Fibroblast of mammary gland (primary cell): ENCODE measurements around the gene KLF12.

ENCODE experiments used
- DNase-seq: peaks from one replicate; pipeline ENCODE4 v3.0.0-alpha.2; 2010; ENCODE audit warnings: low read depth
- H3K4me3 ChIP-seq: 2 replicates; pipeline ENCODE4 v1.5.1; 2011; ENCODE audit warnings: low read depth, mild to moderate bottlenecking, low read length, moderate library complexity; ENCODE audit not compliant: control insufficient read depth
- TF ChIP-seq, protein P1 (sequence below): conservative IDR thresholded peaks from 2 replicates; pipeline ENCODE4 v1.5.1; 2011; ENCODE audit warnings: low read depth, low read length, inconsistent platforms; ENCODE audit not compliant: control insufficient read depth, insufficient read depth

The KLF12 gene

GRCh38 chr13:74115133-74115532 is 19.1 kb downstream of the KLF12 start:
- no peak overlapping the region for H3K4me3 ChIP-seq
- DNase-seq, result peak; percentile 69

GRCh38 chr13:74114641-74115040 is 19.6 kb downstream of the KLF12 start:
- TF ChIP-seq, protein P1, sequence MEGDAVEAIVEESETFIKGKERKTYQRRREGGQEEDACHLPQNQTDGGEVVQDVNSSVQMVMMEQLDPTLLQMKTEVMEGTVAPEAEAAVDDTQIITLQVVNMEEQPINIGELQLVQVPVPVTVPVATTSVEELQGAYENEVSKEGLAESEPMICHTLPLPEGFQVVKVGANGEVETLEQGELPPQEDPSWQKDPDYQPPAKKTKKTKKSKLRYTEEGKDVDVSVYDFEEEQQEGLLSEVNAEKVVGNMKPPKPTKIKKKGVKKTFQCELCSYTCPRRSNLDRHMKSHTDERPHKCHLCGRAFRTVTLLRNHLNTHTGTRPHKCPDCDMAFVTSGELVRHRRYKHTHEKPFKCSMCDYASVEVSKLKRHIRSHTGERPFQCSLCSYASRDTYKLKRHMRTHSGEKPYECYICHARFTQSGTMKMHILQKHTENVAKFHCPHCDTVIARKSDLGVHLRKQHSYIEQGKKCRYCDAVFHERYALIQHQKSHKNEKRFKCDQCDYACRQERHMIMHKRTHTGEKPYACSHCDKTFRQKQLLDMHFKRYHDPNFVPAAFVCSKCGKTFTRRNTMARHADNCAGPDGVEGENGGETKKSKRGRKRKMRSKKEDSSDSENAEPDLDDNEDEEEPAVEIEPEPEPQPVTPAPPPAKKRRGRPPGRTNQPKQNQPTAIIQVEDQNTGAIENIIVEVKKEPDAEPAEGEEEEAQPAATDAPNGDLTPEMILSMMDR, result no peak
- DNase-seq, result no peak

More at GRCh38 chr13:74115133-74115532, 19.1 kb downstream of the KLF12 start:
- TF ChIP-seq, protein P1, result no peak

DNA sequence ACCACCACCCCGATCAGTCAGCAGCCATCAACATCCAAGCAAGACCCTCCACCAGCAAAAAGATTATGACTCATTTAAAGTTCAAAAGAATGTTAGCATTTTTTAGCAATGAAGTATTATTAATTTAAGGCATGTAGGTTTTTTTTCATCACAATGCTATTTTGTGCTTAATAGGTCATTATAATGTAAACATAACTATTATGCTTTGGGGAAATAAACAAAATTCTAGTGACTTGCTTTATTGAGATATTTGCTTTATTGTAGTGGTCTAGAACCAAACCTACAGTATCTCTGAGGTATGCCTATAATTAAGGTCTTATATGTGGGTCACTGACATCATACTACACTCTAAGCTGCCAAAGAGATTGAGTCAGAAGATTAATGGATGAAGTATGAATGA is 20.0 kb downstream of the KLF12 start:
- peak; percentile 61 for DNase-seq
- TF ChIP-seq, protein P1, result no peak

More at GRCh38 chr13:74114641-74115040, 19.6 kb downstream of the KLF12 start:
- H3K4me3 ChIP-seq, result no peak overlapping the region

DNA sequence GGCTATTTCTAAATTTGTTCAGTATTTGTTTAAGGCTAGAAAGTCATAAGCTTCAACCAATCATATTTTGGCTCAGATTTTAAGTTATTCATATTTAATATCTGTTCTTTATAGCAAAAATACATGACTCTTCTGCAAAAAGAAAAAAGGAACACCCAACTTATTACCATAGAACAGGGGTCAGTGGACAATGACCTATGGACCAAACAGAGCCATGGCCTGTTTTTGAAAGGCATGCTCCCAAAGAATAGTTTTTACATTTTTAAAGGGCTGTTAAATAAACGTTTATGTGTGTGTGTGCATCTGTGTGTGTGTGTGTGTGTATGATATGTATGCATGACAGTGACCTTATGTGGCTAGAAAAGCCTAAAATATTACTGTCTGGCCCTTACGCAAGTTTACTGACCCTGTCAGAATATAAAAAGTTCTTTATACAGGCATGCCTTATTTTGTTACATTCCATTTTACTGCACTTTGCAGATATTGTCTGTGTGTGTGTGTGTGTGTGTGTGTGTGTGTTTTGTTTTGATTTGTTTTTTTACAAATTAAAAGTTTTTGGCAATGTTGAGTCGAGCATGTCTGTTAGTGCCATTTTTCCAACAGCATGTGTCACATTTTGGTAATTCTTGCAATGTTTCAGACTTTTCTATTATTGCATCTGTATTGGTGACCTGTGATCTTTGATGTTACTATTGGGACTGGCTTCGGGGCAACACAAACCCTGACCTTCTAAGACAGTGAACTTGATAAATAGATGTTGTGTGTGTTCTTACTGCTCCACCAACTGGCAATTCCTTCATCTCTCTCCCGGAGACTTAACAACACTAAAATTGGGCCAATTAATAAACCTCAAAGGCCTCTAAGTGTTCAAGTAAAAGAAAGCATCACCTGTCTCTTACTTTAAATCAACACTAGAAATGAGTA is 22.0 kb downstream of the KLF12 start:
- no peak for DNase-seq
- TF ChIP-seq, protein P1, result no peak
- H3K4me3 ChIP-seq, result no peak overlapping the region

More for the DNA sequence above, 20.0 kb downstream of the KLF12 start:
- no peak overlapping the region for H3K4me3 ChIP-seq

DNA sequence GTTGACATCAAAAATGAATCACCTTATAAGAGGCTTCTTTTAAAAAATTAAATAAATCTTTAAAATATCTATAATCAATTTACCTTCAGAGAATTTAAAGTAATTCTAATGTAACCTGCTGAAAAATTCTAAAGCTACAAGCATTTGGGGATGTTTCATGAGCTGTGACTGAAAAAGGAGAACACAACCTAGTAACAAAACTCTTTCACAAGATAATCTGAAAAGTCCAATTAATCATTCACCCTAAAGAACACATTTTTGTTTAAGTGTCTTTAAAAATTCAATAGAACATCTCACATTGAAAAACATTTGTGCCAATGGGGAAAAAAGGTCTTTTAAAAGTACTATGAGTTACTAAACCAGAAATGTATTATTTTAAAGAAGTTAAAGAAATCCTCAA is 22.8 kb downstream of the KLF12 start:
- no peak for DNase-seq
- TF ChIP-seq, protein P1, result no peak
- H3K4me3 ChIP-seq, result no peak overlapping the region

GRCh38 chr13:74110053-74110452 is 24.2 kb downstream of the KLF12 start:
- TF ChIP-seq, protein P1, result no peak
- no peak overlapping the region for H3K4me3 ChIP-seq
- no peak for DNase-seq
